Common myeloid progenitor, CD34-positive (primary cell): ENCODE data around the gene MAPK8IP2.
A peak's percentile ranks its signal among the peaks of the same experiment; 100 is the strongest.
"Not testable (repeated sequence)": the region's sequence is repeated elsewhere in the genome, so short reads cannot be mapped to it uniquely, and the experiment has no call there.

Experiments used
- CTCF ChIA-PET: fragments of 350-600 bp; sonication (Branson Sonifier 250); formaldehyde crosslinking; loops from one replicate; lab custom pipeline; 2021; ENCODE audit warnings: antibody characterized with exemption; lab: Charles Lee
- POLR2A ChIA-PET: fragments of 350-600 bp; sonication (Branson Sonifier 250); formaldehyde crosslinking; loops from one replicate; lab custom pipeline; 2021; ENCODE audit warnings: antibody characterized with exemption; lab: Charles Lee
- DNase-seq, 3 donors: peaks; one replicate each; pipeline versions ENCODE4 v3.0.0 to v3.0.0-alpha.2; 2013
- H3K27ac ChIP-seq, 2 experiments: 1 replicate in 1 of 2; 2 replicates in 1 of 2; pipeline ENCODE4 v1.7.0; 2013; ENCODE audit warnings: inconsistent platforms in 2 of 2, low read length in 2 of 2, mild to moderate bottlenecking in 2 of 2, low read depth in 1 of 2, moderate library complexity in 1 of 2; ENCODE audit not compliant: severe bottlenecking in 2 of 2, insufficient read depth in 1 of 2, poor library complexity in 1 of 2
- H3K27me3 ChIP-seq, 5 experiments: replicated peaks in 2 of 5; 1 replicate in 3 of 5; 2 replicates in 2 of 5; pipeline versions ENCODE4 v1.6.1 to v1.7.0; 2013; ENCODE audit warnings: low read length in 4 of 5, mild to moderate bottlenecking in 2 of 5, moderate library complexity in 2 of 5, inconsistent platforms in 1 of 5; ENCODE audit not compliant: insufficient read depth in 5 of 5, control insufficient read depth in 4 of 5
- H3K36me3 ChIP-seq, 4 experiments: 1 replicate in 2 of 4; 2 replicates in 2 of 4; pipeline versions ENCODE4 v1.6.1 to v1.7.0; 2013; ENCODE audit warnings: low read length in 3 of 4, control low read depth in 1 of 4, mild to moderate bottlenecking in 1 of 4; ENCODE audit not compliant: control insufficient read depth in 4 of 4, insufficient read depth in 4 of 4
- H3K4me1 ChIP-seq, 4 experiments: 1 replicate in 3 of 4; 2 replicates in 1 of 4; pipeline versions ENCODE4 v1.6.1 to v1.7.1; 2013; ENCODE audit warnings: low read length in 3 of 4, mild to moderate bottlenecking in 3 of 4, control low read depth in 1 of 4, inconsistent platforms in 1 of 4, moderate library complexity in 1 of 4; ENCODE audit not compliant: control insufficient read depth in 4 of 4, insufficient read depth in 4 of 4; ENCODE audit errors: control extremely low read depth in 1 of 4
- H3K4me3 ChIP-seq, 7 experiments: 1 replicate in 4 of 7; 2 replicates in 3 of 7; pipeline versions ENCODE4 v1.5.1 to v1.7.0; 2013; ENCODE audit warnings: mild to moderate bottlenecking in 7 of 7, low read length in 6 of 7, moderate library complexity in 6 of 7, inconsistent platforms in 2 of 7, low read depth in 2 of 7, control low read depth in 1 of 7; ENCODE audit not compliant: insufficient read depth in 4 of 7, control insufficient read depth in 1 of 7; ENCODE audit errors: extremely low read depth in 1 of 7
- H3K9me3 ChIP-seq, 5 experiments: 1 replicate in 4 of 5; 2 replicates in 1 of 5; pipeline versions ENCODE4 v1.6.1 to v1.7.1; 2013; ENCODE audit warnings: low read length in 4 of 5, mild to moderate bottlenecking in 2 of 5, inconsistent platforms in 1 of 5, low read depth in 1 of 5, moderate library complexity in 1 of 5; ENCODE audit not compliant: control insufficient read depth in 4 of 5, insufficient read depth in 2 of 5; ENCODE audit errors: control extremely low read depth in 1 of 5
- WGBS: methylation state at CpG from one replicate; pipeline ENCODE4 v1.1.5; 2013; ENCODE audit not compliant: insufficient coverage; 5-methylcytosine and 5-hydroxymethylcytosine counted together

The MAPK8IP2 gene

DNA sequence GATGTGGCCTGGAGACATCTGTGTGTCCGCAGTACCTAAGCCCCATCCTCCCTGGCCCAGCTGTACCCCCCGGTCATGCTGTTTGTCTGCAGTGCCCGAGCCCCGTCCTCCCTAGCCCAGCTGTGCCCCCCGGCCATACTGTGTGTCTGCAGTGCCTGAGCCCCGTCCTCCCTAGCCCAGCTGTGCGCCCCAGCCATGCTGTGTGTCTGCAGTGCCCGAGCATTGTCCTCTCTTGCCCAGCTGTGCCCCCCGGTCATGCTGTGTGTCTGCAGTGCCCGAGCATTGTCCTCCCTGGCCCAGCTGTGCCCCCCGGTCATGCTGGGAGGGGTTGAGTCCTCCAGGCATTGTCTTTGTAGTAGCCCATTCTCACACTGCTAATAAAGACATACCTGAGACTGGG, 35.0 kb downstream of the MAPK8IP2 start:
- no peak overlapping the region for H3K4me3 ChIP-seq
- WGBS = 97% methylated on average over 9 of the region's 11 CpGs
- peaks cover 0 to 1% (median 0%) of the 10 kb centered on the region in 4 experiments for H3K4me1 ChIP-seq
- POLR2A ChIA-PET = no interaction called here
- H3K27ac ChIP-seq = no peak overlapping the region
- DNase-seq = no peak
- CTCF ChIA-PET = interaction anchor here (1.1 to 2.8 kb wide), 2 partner anchors 14 to 31 kb away, joined by 3 to 13 read pairs; no protein-coding TSS in a partner anchor
- H3K9me3 ChIP-seq = peaks cover 0 to 2% (median 0%) of the 10 kb centered on the region in 5 experiments
- no peaks in the 10 kb centered on the region for H3K27me3 ChIP-seq
- no peaks in the 10 kb centered on the region for H3K36me3 ChIP-seq

DNA sequence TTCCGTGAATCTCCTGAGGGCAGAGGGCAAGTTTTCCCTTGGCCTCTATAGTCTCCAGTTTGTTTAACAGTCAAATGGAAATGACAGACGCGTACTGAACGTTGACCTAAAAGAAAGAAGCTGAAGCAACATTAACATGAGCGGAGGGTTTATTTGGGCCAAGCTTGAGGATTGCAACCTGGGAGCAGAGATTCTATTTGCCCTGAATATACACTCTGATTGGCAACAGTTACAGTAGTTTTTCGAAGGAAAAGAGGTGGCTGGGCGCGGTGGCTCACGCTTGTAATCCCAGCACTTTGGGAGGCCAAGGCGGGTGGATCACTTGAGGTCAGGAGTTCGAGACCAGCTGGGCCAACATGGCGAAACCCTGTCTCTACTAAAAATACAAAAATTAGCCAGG, 39.7 kb downstream of the MAPK8IP2 start:
- DNase-seq, H3K9me3 ChIP-seq, H3K36me3 ChIP-seq, H3K4me3 ChIP-seq, H3K27ac ChIP-seq: not testable (repeated sequence)
- POLR2A ChIA-PET = interaction anchor here (0.6 kb wide), 1 partner anchor 342 kb away, joined by 3 read pairs; no protein-coding TSS in a partner anchor
- CTCF ChIA-PET = interaction anchor here (1.0 to 3.8 kb wide), 5 partner anchors 13 to 93 kb away, joined by 3 to 33 read pairs (median 22); partner anchors contain the start of gene ARSA
- H3K4me1 ChIP-seq = peaks cover 0 to 13% (median 11%) of the 10 kb centered on the region in 4 experiments
- 98% methylated on average over 9 of the region's 12 CpGs for WGBS
- H3K27me3 ChIP-seq = peaks cover 0 to 11% (median 3%) of the 10 kb centered on the region in 5 experiments

DNA sequence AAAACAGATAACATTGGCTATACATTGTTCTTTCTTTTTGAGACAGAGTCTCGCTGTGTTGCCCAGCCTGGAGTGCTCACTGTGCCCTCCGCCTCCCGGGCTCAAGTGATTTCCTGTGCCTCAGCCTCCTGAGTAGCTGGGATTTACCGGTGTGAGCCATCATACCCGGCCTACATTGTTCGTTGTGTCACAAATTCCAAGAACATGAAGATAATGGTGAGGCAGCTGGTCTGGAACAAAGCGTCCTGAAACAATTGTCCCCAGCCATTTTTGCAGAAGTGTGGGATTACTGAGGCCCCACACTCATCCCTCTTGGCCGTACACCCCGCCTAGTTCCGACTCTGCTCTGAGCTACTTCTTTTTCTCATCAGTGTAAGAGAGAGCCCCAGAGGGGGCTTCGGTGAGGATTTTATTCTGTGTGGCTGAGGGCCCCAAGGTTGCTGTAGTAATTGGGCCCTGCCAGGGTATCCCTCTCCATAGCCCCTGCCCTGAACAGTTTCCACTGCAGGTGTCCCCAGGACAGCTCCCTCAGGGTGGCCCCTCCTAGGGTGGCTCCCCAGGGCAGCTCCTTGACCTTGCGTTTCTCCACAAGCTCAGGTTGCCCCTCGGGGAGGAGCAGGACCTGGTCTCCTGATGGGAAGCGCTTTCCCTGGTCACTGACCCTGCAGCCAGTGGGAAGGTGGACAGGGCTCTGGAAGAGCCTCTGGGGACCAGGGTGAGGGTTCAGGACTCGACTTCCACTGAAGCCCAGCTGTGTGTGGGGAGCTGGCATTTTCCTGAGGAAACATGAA, 40.5 kb downstream of the MAPK8IP2 start:
- no peak overlapping the region for H3K27ac ChIP-seq
- 91% methylated on average over 15 of the region's 15 CpGs for WGBS
- H3K27me3 ChIP-seq = peaks cover 0 to 11% (median 3%) of the 10 kb centered on the region in 5 experiments
- H3K4me1 ChIP-seq = peaks cover 0 to 13% (median 11%) of the 10 kb centered on the region in 4 experiments
- no peaks in the 10 kb centered on the region for H3K36me3 ChIP-seq
- no peak overlapping the region for H3K4me3 ChIP-seq
- ChIA-PET CTCF (interaction anchor here (0.7 to 3.8 kb wide), 16 partner anchors 8 to 94 kb away, joined by 3 to 33 read pairs (median 6); partner anchors contain the start of gene ARSA), POLR2A (interaction anchor here (1.1 to 1.8 kb wide), 3 partner anchors 11 to 32 kb away, joined by 3 to 11 read pairs (median 4); partner anchors contain the start of gene SHANK3)
- DNase-seq = no peak
- H3K9me3 ChIP-seq = no peaks in the 10 kb centered on the region

DNA sequence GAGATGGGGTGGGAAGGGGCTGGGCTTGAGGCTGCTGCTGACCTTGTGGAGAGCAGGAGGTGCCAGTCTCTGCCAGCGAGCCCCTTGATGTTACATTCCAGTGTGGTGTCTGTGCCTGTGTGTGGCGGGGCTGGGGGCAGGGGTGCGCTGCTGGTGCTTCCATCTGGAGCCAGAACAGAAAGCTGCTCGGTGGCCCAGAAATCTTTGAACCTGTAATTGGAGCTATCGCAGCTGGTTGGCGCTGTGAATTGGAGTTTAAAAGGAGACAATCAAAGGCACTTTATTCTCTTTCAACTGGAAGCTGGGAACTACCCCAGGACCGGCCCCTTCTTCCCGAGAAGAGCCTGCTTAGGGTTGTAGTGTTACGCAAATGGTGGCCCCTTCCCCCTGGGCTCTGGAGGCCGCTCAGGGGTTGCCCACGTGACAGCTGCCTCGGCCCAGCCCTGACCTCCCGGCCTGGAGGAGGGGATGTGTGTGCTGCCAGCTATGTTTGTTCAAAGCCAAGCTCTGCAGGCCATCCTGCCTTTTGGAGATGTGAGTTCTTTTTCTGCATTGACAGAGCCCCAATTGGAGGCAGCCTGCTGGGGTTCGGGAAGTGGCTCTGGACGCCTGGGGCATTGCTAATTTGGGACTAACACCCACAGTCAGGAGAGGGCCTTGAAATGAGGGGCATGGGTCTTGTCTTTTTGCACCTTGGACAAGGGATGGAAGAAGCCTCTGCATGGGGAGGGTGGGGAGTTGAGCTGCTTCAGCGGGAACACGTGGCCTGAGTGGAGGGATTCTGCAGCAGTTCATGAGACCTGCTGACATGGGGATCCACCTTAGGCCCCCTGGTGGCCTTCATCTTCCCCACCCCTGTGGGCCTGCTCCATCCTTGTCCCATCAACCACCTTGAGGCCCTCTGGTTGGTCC, 41.4 kb downstream of the MAPK8IP2 start:
- 37% methylated on average over 17 of the region's 17 CpGs for WGBS
- POLR2A ChIA-PET = interaction anchor here (1.1 to 1.8 kb wide), 4 partner anchors 12 to 34 kb away, joined by 3 to 11 read pairs (median 4); partner anchors contain the start of gene SHANK3
- CTCF ChIA-PET = interaction anchor here (0.7 to 3.8 kb wide), 18 partner anchors 9 to 175 kb away, joined by 3 to 33 read pairs (median 6); partner anchors contain the start of genes ARSA and SCO2
- Histone ChIP-seq H3K9me3 (no peaks in the 10 kb centered on the region), H3K27me3 (peaks cover 0 to 11% (median 3%) of the 10 kb centered on the region in 5 experiments), H3K36me3 (no peaks in the 10 kb centered on the region), H3K4me1 (peaks cover 0 to 13% (median 11%) of the 10 kb centered on the region in 4 experiments), H3K4me3 (peak overlapping the region in 2 of 7 experiments; percentile 26 to 46), H3K27ac (no peak overlapping the region)
- DNase-seq = peak; percentile 44 to 64 (median 63)

DNA sequence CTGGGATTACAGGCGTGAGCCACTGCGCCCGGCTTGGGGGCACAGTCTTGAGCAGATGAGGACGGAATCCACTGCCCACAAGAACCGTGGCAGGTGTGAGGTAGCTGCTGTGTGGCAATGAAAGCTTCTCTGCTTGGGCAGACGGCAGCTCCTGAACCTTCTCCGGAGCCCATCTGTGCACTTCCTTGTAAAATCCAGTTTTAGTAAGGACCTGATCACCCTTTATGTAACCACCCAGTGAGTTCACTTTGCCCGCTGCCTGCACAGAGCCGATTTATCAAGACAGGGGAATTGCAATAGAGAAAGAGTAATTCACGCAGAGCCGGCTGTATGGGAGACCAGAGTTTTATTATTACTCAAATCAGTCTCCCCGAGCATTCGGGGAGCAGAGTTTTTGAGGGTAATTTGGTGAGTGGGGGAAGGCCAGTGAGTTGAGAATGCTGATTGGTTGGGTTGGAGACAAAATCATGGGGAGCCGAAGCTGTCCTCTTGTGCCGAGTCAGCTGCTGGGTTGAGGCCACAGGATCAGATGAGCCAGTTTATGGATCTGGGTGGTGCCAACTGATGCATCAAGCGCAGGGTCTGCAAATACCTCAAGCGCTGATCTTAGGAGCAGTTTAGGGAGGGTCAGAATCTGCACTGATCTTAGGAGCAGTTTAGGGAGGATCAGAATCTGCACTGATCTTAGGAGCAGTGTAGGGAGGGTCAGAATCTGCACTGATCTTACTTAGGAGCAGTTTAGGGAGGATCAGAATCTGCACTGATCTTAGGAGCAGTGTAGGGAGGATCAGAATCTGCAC, 42.6 kb downstream of the MAPK8IP2 start:
- POLR2A ChIA-PET = interaction anchor here (1.1 kb wide), 1 partner anchor 33 kb away, joined by 3 read pairs; no protein-coding TSS in a partner anchor
- CTCF ChIA-PET = interaction anchor here (1.0 to 3.8 kb wide), 7 partner anchors 14 to 176 kb away, joined by 3 to 33 read pairs (median 9); partner anchors contain the start of gene ARSA
- not testable (repeated sequence) for H3K36me3 ChIP-seq, H3K27ac ChIP-seq, H3K9me3 ChIP-seq, H3K4me3 ChIP-seq
- Histone ChIP-seq H3K27me3 (peaks cover 0 to 11% (median 3%) of the 10 kb centered on the region in 5 experiments), H3K4me1 (peaks cover 0 to 13% (median 11%) of the 10 kb centered on the region in 4 experiments)
- WGBS = over 99% methylated on average over 13 of the region's 17 CpGs
- peak in 1 of 3 donors; percentile 46 for DNase-seq

DNA sequence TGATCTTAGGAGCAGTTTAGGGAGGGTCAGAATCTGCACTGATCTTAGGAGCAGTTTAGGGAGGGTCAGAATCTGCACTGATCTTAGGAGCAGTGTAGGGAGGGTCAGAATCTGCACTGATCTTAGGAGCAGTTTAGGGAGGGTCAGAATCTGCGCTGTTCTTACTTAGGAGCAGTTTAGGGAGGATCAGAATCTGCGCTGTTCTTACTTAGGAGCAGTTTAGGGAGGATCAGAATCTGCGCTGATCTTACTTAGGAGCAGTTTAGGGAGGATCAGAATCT, 43.2 kb downstream of the MAPK8IP2 start:
- CTCF ChIA-PET = interaction anchor here (1.8 kb wide), 1 partner anchor 22 kb away, joined by 4 read pairs; no protein-coding TSS in a partner anchor
- H3K27ac ChIP-seq, H3K4me3 ChIP-seq, POLR2A ChIA-PET, H3K36me3 ChIP-seq, H3K9me3 ChIP-seq, DNase-seq: not testable (repeated sequence)
- peaks cover 0 to 11% (median 3%) of the 10 kb centered on the region in 5 experiments for H3K27me3 ChIP-seq
- 75% methylated on average over 2 of the region's 3 CpGs for WGBS
- peaks cover 0 to 13% (median 11%) of the 10 kb centered on the region in 4 experiments for H3K4me1 ChIP-seq
